GM12874 (cell line): Measurements from ENCODE around the gene GALNT2.

ENCODE experiments used
- CTCF ChIP-seq: IDR thresholded peaks from 2 replicates; pipeline ENCODE4 v1.5.1; 2011; ENCODE audit warnings: low read depth, mild to moderate bottlenecking, control low read depth, low read length, moderate library complexity; ENCODE audit not compliant: insufficient read depth

The GALNT2 gene

GRCh38 chr1:230147253-230148125, 80.5 kb downstream of the GALNT2 start:
- no peak for TF ChIP-seq CTCF

GRCh38 chr1:230148126-230148652, 81.2 kb downstream of the GALNT2 start:
- TF ChIP-seq CTCF = no peak

- no peak for TF ChIP-seq CTCF
Observed at GRCh38 chr1:230148768-230149469, 81.9 kb downstream of the GALNT2 start.

GRCh38 chr1:230149751-230150584, 82.9 kb downstream of the GALNT2 start:
- TF ChIP-seq CTCF = no peak

- TF ChIP-seq CTCF = no peak
Observed at GRCh38 chr1:230150615-230151014, 83.6 kb downstream of the GALNT2 start.

GRCh38 chr1:230151924-230152468, 85.0 kb downstream of the GALNT2 start:
- TF ChIP-seq CTCF = no peak
